Panc1 (cell line): Measurements from ENCODE around the gene TCF7. TPM values are rescaled to one million over a fixed set of nuclear protein-coding genes. Genes with fewer than 3 reads are reported as not detected.

Experiments
- ATAC-seq: fragments of 200-7000 bp; cut with Tn5 transposase; 2 replicates; pipeline ENCODE4 v1.9.1; 2020; ENCODE audit warnings: mild to moderate bottlenecking, moderate library complexity
- BruUV-seq: library from RNA; stranded (reverse); fragments of 400-500 nt; replicated peaks from 2 replicates; lab custom pipeline; 2021; lab: Mats Ljungman, UMichigan
- CTCF ChIA-PET: fragments of 300-600 bp; sonication (Branson Sonifier 250); formaldehyde crosslinking; loops from one replicate; lab custom pipeline; 2022; ENCODE audit warnings: antibody characterized with exemption; lab: Charles Lee
- POLR2A ChIA-PET: fragments of 300-600 bp; sonication (Branson Sonifier 250); formaldehyde crosslinking; loops from one replicate; lab custom pipeline; 2022; ENCODE audit warnings: antibody characterized with exemption; lab: Charles Lee
- DNase-seq: peaks from one replicate; pipeline ENCODE4 v3.0.0-alpha.2; 2010; ENCODE audit warnings: low read depth, low spot score
- H3K27ac ChIP-seq: 2 replicates; pipeline ENCODE4 v1.5.1; 2011; ENCODE audit warnings: mild to moderate bottlenecking, low read length, inconsistent platforms
- H3K27me3 ChIP-seq: fragments of 200-500 bp; sonication (Bioruptor generic); 2 replicates; pipeline ENCODE4 v1.6.0; 2014; ENCODE audit warnings: low read length, inconsistent platforms; ENCODE audit not compliant: control insufficient read depth, insufficient read depth
- H3K36me3 ChIP-seq: fragments of 200-500 bp; sonication (Bioruptor generic); 2 replicates; pipeline ENCODE4 v1.5.1; 2014; ENCODE audit warnings: inconsistent platforms, mild to moderate bottlenecking, low read length, moderate library complexity; ENCODE audit not compliant: control insufficient read depth, insufficient read depth
- H3K4me1 ChIP-seq: 2 replicates; pipeline ENCODE4 v1.5.1; 2011; ENCODE audit warnings: inconsistent platforms, mild to moderate bottlenecking, low read length, moderate library complexity; ENCODE audit not compliant: control insufficient read depth, insufficient read depth
- H3K4me3 ChIP-seq, 2 experiments: 2 replicates each; pipeline ENCODE4 v1.5.1; 2011 to 2012; ENCODE audit warnings: low read depth in 2 of 2, low read length in 2 of 2, mild to moderate bottlenecking in 2 of 2, inconsistent platforms in 1 of 2, moderate library complexity in 1 of 2
- H3K9me3 ChIP-seq: fragments of 200-500 bp; sonication (Bioruptor generic); 2 replicates; pipeline ENCODE4 v1.5.1; 2014; ENCODE audit warnings: low read depth, mild to moderate bottlenecking, inconsistent platforms, low read length, moderate library complexity; ENCODE audit not compliant: control insufficient read depth, insufficient read depth
- POLR2AphosphoS5 ChIP-seq: IDR thresholded peaks from 2 replicates; pipeline ENCODE4 v1.6.1; 2012; ENCODE audit warnings: mild to moderate bottlenecking, low read depth, low read length, moderate library complexity
- SIN3A ChIP-seq: IDR thresholded peaks from 2 replicates; pipeline ENCODE4 v1.6.1; 2012; ENCODE audit warnings: low read depth, mild to moderate bottlenecking, low read length, moderate library complexity, borderline replicate concordance; ENCODE audit not compliant: insufficient read depth
- TCF7L2 ChIP-seq: IDR thresholded peaks from 2 replicates; pipeline ENCODE4 v1.6.1; 2011; ENCODE audit warnings: mild to moderate bottlenecking, low read depth, low read length, inconsistent platforms
- in situ Hi-C: cut with HindIII; loops from 2 replicates; pipeline ENCODE4 v1.10.0; 2016; ENCODE audit warnings: low sequenced_read_pairs, low pct_unique_long_range_greater_than_20kb
- intact Hi-C: fragments of 100-400 bp; cut with micrococcal nuclease; formaldehyde crosslinking; loops from one replicate; pipeline ENCODE4 v1.10.0; 2022; ENCODE audit not compliant: unreplicated experiment
- total RNA-seq: library from RNA; stranded (reverse); gene quantifications from one replicate; pipeline ENCODE4 v1.2.1, GENCODE V29; 2021; ENCODE audit not compliant: unreplicated experiment
- TF ChIP-seq, protein P1 (sequence below), 2 experiments: IDR thresholded peaks; 2 replicates each; pipeline ENCODE4 v1.6.1; 2011 to 2012; ENCODE audit warnings: low read depth in 2 of 2, control low read depth in 1 of 2, low read length in 1 of 2, mild to moderate bottlenecking in 1 of 2, moderate library complexity in 1 of 2; ENCODE audit not compliant: insufficient read depth in 1 of 2
- TF ChIP-seq, protein P2 (sequence below): fragments of 450-650 bp; IDR thresholded peaks from 2 replicates; pipeline ENCODE4 v1.5.1; 2017; ENCODE audit warnings: mild to moderate bottlenecking

Gene TCF7
- total RNA-seq, 1 experiment from 2014 or later, result 24.0 TPM

DNA sequence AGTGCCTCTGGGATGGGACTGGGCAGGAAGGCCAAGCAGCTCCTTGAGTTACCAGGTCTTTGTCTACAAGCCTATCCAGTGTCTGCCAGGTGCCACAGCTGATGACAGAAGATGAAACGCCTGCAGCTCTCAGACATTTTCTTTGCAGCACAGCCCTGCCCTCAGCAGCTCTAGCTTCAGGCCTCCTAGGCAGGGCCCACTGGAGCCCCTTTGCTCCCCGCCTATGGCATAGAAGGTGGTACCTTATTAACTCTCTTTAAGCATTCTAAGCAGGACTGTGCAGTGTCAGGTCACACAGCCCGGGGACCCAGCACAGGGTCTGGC lies 63.6 kb downstream of the TCF7 start:
- ChIA-PET CTCF (no interaction called here), POLR2A (no interaction called here)
- no peaks in the 10 kb centered on the region for H3K9me3 ChIP-seq
- H3K36me3 ChIP-seq, result peaks cover 13% of the 10 kb centered on the region
- H3K4me3 ChIP-seq, result peak overlapping the region in 1 of 2 experiments; percentile 80; a peak in 2 of 4 replicates
- H3K27me3 ChIP-seq, result no peaks in the 10 kb centered on the region
- ATAC-seq, result no peak
- in situ Hi-C loops, result no loop called here
- TF ChIP-seq SIN3A, result no peak
- TF ChIP-seq TCF7L2, result no peak
- TF ChIP-seq POLR2AphosphoS5, result no peak
- TF ChIP-seq, protein P1, sequence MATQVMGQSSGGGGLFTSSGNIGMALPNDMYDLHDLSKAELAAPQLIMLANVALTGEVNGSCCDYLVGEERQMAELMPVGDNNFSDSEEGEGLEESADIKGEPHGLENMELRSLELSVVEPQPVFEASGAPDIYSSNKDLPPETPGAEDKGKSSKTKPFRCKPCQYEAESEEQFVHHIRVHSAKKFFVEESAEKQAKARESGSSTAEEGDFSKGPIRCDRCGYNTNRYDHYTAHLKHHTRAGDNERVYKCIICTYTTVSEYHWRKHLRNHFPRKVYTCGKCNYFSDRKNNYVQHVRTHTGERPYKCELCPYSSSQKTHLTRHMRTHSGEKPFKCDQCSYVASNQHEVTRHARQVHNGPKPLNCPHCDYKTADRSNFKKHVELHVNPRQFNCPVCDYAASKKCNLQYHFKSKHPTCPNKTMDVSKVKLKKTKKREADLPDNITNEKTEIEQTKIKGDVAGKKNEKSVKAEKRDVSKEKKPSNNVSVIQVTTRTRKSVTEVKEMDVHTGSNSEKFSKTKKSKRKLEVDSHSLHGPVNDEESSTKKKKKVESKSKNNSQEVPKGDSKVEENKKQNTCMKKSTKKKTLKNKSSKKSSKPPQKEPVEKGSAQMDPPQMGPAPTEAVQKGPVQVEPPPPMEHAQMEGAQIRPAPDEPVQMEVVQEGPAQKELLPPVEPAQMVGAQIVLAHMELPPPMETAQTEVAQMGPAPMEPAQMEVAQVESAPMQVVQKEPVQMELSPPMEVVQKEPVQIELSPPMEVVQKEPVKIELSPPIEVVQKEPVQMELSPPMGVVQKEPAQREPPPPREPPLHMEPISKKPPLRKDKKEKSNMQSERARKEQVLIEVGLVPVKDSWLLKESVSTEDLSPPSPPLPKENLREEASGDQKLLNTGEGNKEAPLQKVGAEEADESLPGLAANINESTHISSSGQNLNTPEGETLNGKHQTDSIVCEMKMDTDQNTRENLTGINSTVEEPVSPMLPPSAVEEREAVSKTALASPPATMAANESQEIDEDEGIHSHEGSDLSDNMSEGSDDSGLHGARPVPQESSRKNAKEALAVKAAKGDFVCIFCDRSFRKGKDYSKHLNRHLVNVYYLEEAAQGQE (IDR thresholded peaks at IDR 0.05; ENCODE audit: insufficient read depth in 1 of 2, low read depth in 2 of 2, low read length in 1 of 2), result no peak
- TF ChIP-seq, protein P2, sequence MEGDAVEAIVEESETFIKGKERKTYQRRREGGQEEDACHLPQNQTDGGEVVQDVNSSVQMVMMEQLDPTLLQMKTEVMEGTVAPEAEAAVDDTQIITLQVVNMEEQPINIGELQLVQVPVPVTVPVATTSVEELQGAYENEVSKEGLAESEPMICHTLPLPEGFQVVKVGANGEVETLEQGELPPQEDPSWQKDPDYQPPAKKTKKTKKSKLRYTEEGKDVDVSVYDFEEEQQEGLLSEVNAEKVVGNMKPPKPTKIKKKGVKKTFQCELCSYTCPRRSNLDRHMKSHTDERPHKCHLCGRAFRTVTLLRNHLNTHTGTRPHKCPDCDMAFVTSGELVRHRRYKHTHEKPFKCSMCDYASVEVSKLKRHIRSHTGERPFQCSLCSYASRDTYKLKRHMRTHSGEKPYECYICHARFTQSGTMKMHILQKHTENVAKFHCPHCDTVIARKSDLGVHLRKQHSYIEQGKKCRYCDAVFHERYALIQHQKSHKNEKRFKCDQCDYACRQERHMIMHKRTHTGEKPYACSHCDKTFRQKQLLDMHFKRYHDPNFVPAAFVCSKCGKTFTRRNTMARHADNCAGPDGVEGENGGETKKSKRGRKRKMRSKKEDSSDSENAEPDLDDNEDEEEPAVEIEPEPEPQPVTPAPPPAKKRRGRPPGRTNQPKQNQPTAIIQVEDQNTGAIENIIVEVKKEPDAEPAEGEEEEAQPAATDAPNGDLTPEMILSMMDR, result no peak
- no peak for DNase-seq
- H3K4me1 ChIP-seq, result peaks cover 22% of the 10 kb centered on the region
- peak overlapping the region; percentile 85 for H3K27ac ChIP-seq
- intact Hi-C loops, result no loop called here
- BruUV-seq, result no TSS peak

DNA sequence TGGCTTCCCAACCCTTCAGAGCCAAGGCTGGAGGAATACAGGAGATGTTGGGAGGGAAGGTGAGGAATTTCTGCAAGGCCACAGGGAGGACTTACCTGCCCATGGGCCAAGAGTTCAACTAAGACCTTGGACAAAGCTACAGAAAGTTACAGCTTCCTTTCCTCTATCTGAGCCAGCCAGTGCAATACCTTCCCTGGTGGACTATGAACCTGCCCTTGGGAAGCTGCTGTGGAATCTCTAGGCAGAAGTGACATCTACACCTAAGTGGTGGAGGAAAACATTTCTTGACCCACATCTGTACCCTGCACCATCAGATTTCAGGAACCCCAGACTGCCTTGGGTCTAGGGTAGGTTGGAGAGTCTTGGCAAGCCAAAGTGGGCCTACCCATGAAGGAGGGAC lies 69.0 kb downstream of the TCF7 start:
- Histone ChIP-seq H3K27me3 (no peaks in the 10 kb centered on the region), H3K4me1 (no peaks in the 10 kb centered on the region), H3K27ac (no peak overlapping the region), H3K4me3 (no peak overlapping the region), H3K36me3 (no peaks in the 10 kb centered on the region), H3K9me3 (no peaks in the 10 kb centered on the region)
- TF ChIP-seq TCF7L2 (no peak), SIN3A (no peak), POLR2AphosphoS5 (no peak)
- TF ChIP-seq, protein P2, result no peak
- ChIA-PET CTCF (interaction anchor here (0.7 to 1.3 kb wide), 3 partner anchors 66 to 106 kb away, joined by 3 to 7 read pairs (median 3); no protein-coding TSS in a partner anchor), POLR2A (no interaction called here)
- ATAC-seq (no peak), DNase-seq (no peak)
- no TSS peak for BruUV-seq
- intact Hi-C loops (no loop called here), in situ Hi-C loops (no loop called here)
